ENCODE measurements around the gene TMEM145. TPM values are rescaled to one million over a fixed set of nuclear protein-coding genes. Genes with fewer than 3 reads are reported as not detected.

Gene TMEM145
- total RNA-seq, 1 experiment from 2014 or later = 3.0 TPM

GRCh38 chr19:42279155-42279901 lies 33.8 kb upstream of the TMEM145 start:
- intact Hi-C loops (cut with micrococcal nuclease; ENCODE audit: unreplicated experiment) (no loop called here), in situ Hi-C loops (cut with HindIII; ENCODE audit: low pct_unique_long_range_greater_than_20kb, low sequenced_read_pairs) (no loop called here)
- DNase-seq (ENCODE audit: low read depth, low spot score) (no peak), ATAC-seq (no peak; the same call in 1 of the 2 replicates)
- POLR2A ChIA-PET = no interaction called here
- CTCF ChIA-PET = interaction anchor here (2.6 kb wide), 1 partner anchor 33 kb away, joined by 38 read pairs; no protein-coding TSS in a partner anchor
- no peaks in the 10 kb centered on the region for H3K36me3 ChIP-seq (ENCODE audit: control insufficient read depth, insufficient read depth, low read length)
- TF ChIP-seq REST (IDR thresholded peaks at IDR 0.05; ENCODE audit: insufficient read depth in 1 of 2, low read depth in 2 of 2, low read length in 1 of 2) (no peak), SIN3A (IDR thresholded peaks at IDR 0.05; ENCODE audit: borderline replicate concordance, insufficient read depth, low read depth, low read length) (no peak), CTCF (IDR thresholded peaks at IDR 0.05) (no peak), TCF7L2 (IDR thresholded peaks at IDR 0.05; ENCODE audit: low read depth, low read length) (no peak), POLR2AphosphoS5 (IDR thresholded peaks at IDR 0.05; ENCODE audit: low read depth, low read length) (no peak)
- peak overlapping the region; percentile 79 for H3K27ac ChIP-seq (ENCODE audit: low read length)
- no peaks in the 10 kb centered on the region for H3K9me3 ChIP-seq (ENCODE audit: control insufficient read depth, insufficient read depth, low read depth, low read length)
- H3K4me3 ChIP-seq (ENCODE audit: low read depth in 2 of 2, low read length in 2 of 2) = peak overlapping the region; percentile 58 to 70
- no TSS peak for BruUV-seq (replicated peaks)
- peaks cover 37% of the 10 kb centered on the region for H3K4me1 ChIP-seq (ENCODE audit: control insufficient read depth, insufficient read depth, low read length)
- no peaks in the 10 kb centered on the region for H3K27me3 ChIP-seq (ENCODE audit: control insufficient read depth, insufficient read depth, low read length)

DNA sequence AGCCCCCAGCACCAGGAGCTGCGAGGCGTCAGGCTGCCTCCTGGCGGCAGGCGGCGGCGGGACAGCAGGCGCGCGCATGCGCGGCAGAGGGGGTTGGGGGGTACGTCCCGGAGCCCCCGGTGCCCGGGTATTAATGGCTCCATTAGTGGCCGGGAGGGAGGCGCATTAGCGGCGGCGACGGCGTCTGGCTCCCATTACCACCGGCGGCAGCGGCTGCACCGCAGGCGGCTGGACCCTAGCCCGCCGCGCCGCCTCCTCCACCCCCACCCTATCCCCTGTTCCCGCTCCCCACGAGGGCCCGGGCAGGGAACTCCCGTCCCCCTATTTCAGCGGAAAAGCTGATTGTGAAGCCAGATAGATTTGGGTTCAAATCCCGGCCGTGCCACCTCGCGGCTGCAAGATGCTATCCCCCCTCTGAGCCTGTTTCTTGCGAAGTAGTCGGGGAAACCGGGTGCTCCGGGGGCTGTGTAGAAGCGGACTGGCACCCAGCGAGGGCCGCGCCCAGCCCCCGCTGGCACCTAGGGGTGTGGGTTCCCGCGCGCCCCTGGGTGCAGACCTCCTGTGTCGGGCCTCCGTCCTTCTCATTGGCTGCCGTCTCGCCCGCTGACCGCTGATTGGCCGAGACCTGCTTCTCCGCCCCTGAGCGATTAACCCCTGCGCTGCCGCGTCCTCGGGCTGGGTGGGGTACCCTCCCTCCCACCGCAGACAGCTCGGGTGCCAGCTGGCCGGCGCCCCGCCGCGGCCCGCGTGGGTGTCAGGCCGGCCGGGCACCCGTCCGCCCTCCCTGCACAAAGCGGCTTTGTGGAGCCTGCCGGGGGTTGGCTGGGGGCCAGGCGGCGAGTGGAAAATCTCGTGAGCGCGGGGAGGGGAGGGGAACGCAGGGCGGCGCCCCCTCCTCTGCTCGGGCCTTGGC lies 33.0 kb upstream of the TMEM145 start:
- ATAC-seq = peak; percentile 77
- in situ Hi-C loops (cut with HindIII; ENCODE audit: low pct_unique_long_range_greater_than_20kb, low sequenced_read_pairs) = no loop called here
- BruUV-seq (replicated peaks) = TSS peak; percentile 49
- intact Hi-C loops (cut with micrococcal nuclease; ENCODE audit: unreplicated experiment) = loop anchor here (5.0 kb wide), 1 partner anchor 33 kb away; no protein-coding TSS in a partner anchor
- Histone ChIP-seq H3K9me3 (ENCODE audit: control insufficient read depth, insufficient read depth, low read depth, low read length) (no peaks in the 10 kb centered on the region), H3K36me3 (ENCODE audit: control insufficient read depth, insufficient read depth, low read length) (no peaks in the 10 kb centered on the region), H3K27me3 (ENCODE audit: control insufficient read depth, insufficient read depth, low read length) (no peaks in the 10 kb centered on the region), H3K4me1 (ENCODE audit: control insufficient read depth, insufficient read depth, low read length) (peaks cover 40% of the 10 kb centered on the region), H3K27ac (ENCODE audit: low read length) (peak overlapping the region; percentile 79), H3K4me3 (ENCODE audit: low read depth in 2 of 2, low read length in 2 of 2) (peak overlapping the region; percentile 58 to 70)
- no peak for DNase-seq (ENCODE audit: low read depth, low spot score)
- ChIA-PET CTCF (interaction anchor here (0.7 to 2.6 kb wide), 2 partner anchors 34 to 67 kb away, joined by 8 to 38 read pairs; no protein-coding TSS in a partner anchor), POLR2A (no interaction called here)
- no peak for TF ChIP-seq TCF7L2 (IDR thresholded peaks at IDR 0.05; ENCODE audit: low read depth, low read length)
- TF ChIP-seq CTCF (IDR thresholded peaks at IDR 0.05) = peak; percentile 91
- TF ChIP-seq POLR2AphosphoS5 (IDR thresholded peaks at IDR 0.05; ENCODE audit: low read depth, low read length) = peak; percentile 68; the same call in 1 of the 2 replicates

All from Panc1 (cell line).